ENCODE data around the gene IRS1. TPM values are rescaled to one million over a fixed set of nuclear protein-coding genes. Genes with fewer than 3 reads are reported as not detected.

IRS1 gene
- total RNA-seq, 1 donor, result 29.7 TPM

- no peak for TF ChIP-seq CTCF (IDR thresholded peaks at IDR 0.05; ENCODE audit: insufficient read depth, low read length)
- no peak for DNase-seq (ENCODE audit: low read depth)
- H3K4me3 ChIP-seq (ENCODE audit: low read depth, low read length), result no peak overlapping the region
Observed at GRCh38 chr2:226773291-226773690, 26.3 kb downstream of the IRS1 start.

GRCh38 chr2:226772389-226773179 is 27.0 kb downstream of the IRS1 start:
- peak; percentile 42 for DNase-seq (ENCODE audit: low read depth)
- no peak overlapping the region for H3K4me3 ChIP-seq (ENCODE audit: low read depth, low read length)
- TF ChIP-seq CTCF (IDR thresholded peaks at IDR 0.05; ENCODE audit: insufficient read depth, low read length), result no peak

- H3K4me3 ChIP-seq (ENCODE audit: low read depth, low read length), result no peak overlapping the region
- TF ChIP-seq CTCF (IDR thresholded peaks at IDR 0.05; ENCODE audit: insufficient read depth, low read length), result no peak
- DNase-seq (ENCODE audit: low read depth), result no peak
Observed at GRCh38 chr2:226771067-226771466, 28.6 kb downstream of the IRS1 start.

GRCh38 chr2:226767056-226767813 is 32.4 kb downstream of the IRS1 start:
- TF ChIP-seq CTCF (IDR thresholded peaks at IDR 0.05; ENCODE audit: insufficient read depth, low read length), result no peak
- DNase-seq (ENCODE audit: low read depth), result peak; percentile 73
- H3K4me3 ChIP-seq (ENCODE audit: low read depth, low read length), result no peak overlapping the region

- peak; percentile 55 for DNase-seq (ENCODE audit: low read depth)
- TF ChIP-seq CTCF (IDR thresholded peaks at IDR 0.05; ENCODE audit: insufficient read depth, low read length), result no peak
- H3K4me3 ChIP-seq (ENCODE audit: low read depth, low read length), result no peak overlapping the region
Observed at GRCh38 chr2:226766352-226767055, 33.1 kb downstream of the IRS1 start.

- DNase-seq (ENCODE audit: low read depth), result peak; percentile 46
- no peak for TF ChIP-seq CTCF (IDR thresholded peaks at IDR 0.05; ENCODE audit: insufficient read depth, low read length)
- H3K4me3 ChIP-seq (ENCODE audit: low read depth, low read length), result no peak overlapping the region
Observed at GRCh38 chr2:226763320-226763719, 36.3 kb downstream of the IRS1 start.

All from fibroblast of the aortic adventitia (primary cell).